H1 (cell line): ENCODE measurements around the gene KRT17. TPM values are rescaled to one million over a fixed set of nuclear protein-coding genes. Genes with fewer than 3 reads are reported as not detected.

Experiments used
- CTCF ChIA-PET: fragments of 300-600 bp; sonication (Branson Sonifier 250); formaldehyde crosslinking; loops from one replicate; lab custom pipeline; 2021; ENCODE audit not compliant: partially characterized antibody; lab: Charles Lee
- POLR2A ChIA-PET: fragments of 300-600 bp; sonication (Branson Sonifier 250); formaldehyde crosslinking; loops from one replicate; lab custom pipeline; 2021; ENCODE audit warnings: inconsistent platforms; ENCODE audit not compliant: partially characterized antibody; lab: Charles Lee
- DNase-seq, 2 experiments: peaks; one replicate each; pipeline versions ENCODE4 v3.0.0 to v3.0.0-alpha.2; 2010 to 2022; ENCODE audit warnings: low spot score in 2 of 2, low read depth in 1 of 2, mixed read lengths in 1 of 2
- FAIRE-seq: peaks from 2 replicates; lab custom pipeline; 2011; peaks lifted over from hg19 to GRCh38; lab: Jason Lieb, UNC
- H2AFZ ChIP-seq: 2 replicates; pipeline ENCODE4 v1.8.1; 2012; ENCODE audit warnings: low read length, inconsistent platforms
- H2AK5ac ChIP-seq: 2 replicates; pipeline ENCODE4 v1.6.1; 2013; ENCODE audit warnings: low read depth, low read length
- H2BK120ac ChIP-seq: replicated peaks from 2 replicates; pipeline ENCODE3; 2013; ENCODE audit warnings: low read depth, low read length, inconsistent platforms
- H2BK12ac ChIP-seq: 2 replicates; pipeline ENCODE4 v1.6.1; 2013; ENCODE audit warnings: low read depth, low read length
- H2BK15ac ChIP-seq: 2 replicates; pipeline ENCODE4 v1.6.1; 2013; ENCODE audit warnings: low read length
- H2BK20ac ChIP-seq: 2 replicates; pipeline ENCODE4 v1.6.1; 2013; ENCODE audit warnings: low read length
- H2BK5ac ChIP-seq: 2 replicates; pipeline ENCODE4 v1.6.1; 2013; ENCODE audit warnings: low read depth, low read length
- H3K14ac ChIP-seq: 2 replicates; pipeline ENCODE4 v1.6.1; 2013; ENCODE audit warnings: inconsistent platforms; ENCODE audit not compliant: insufficient read length
- H3K18ac ChIP-seq: 2 replicates; pipeline ENCODE4 v1.6.1; 2013; ENCODE audit warnings: low read length; ENCODE audit errors: extremely low read depth
- H3K23ac ChIP-seq: 2 replicates; pipeline ENCODE4 v1.6.1; 2013; ENCODE audit warnings: inconsistent platforms; ENCODE audit not compliant: insufficient read length
- H3K23me2 ChIP-seq: 2 replicates; pipeline ENCODE4 v1.6.1; 2013; ENCODE audit warnings: low read depth, low read length
- H3K27ac ChIP-seq: 2 replicates; pipeline ENCODE4 v1.6.1; 2011; ENCODE audit warnings: low read depth, low read length, inconsistent platforms
- H3K27me3 ChIP-seq, 4 experiments: replicated peaks in 1 of 4; 1 replicate in 1 of 4; 2 replicates in 3 of 4; pipeline versions ENCODE4 v1.6.1 to v1.8.1; 2011 to 2013; ENCODE audit warnings: low read length in 3 of 4, mild to moderate bottlenecking in 3 of 4, inconsistent platforms in 2 of 4, mixed read lengths in 2 of 4, moderate library complexity in 1 of 4; ENCODE audit not compliant: control insufficient read depth in 3 of 4, insufficient read depth in 3 of 4; ENCODE audit errors: extremely low read depth in 1 of 4
- H3K36me3 ChIP-seq, 4 experiments: 2 replicates each; pipeline versions ENCODE4 v1.6.1 to v1.8.1; 2011 to 2013; ENCODE audit warnings: mild to moderate bottlenecking in 4 of 4, low read length in 3 of 4, moderate library complexity in 2 of 4, control low read depth in 1 of 4, inconsistent platforms in 1 of 4; ENCODE audit not compliant: insufficient read depth in 4 of 4, control insufficient read depth in 2 of 4
- H3K4ac ChIP-seq: replicated peaks from 2 replicates; pipeline ENCODE3; 2013; ENCODE audit warnings: low read length, low read depth, mixed read lengths, inconsistent platforms; ENCODE audit not compliant: insufficient read length
- H3K4me1 ChIP-seq, 4 experiments: replicated peaks in 1 of 4; 1 replicate in 1 of 4; 2 replicates in 3 of 4; pipeline versions ENCODE4 v1.6.1 to v1.8.1; 2011 to 2013; ENCODE audit warnings: low read length in 3 of 4, inconsistent platforms in 2 of 4, mixed read lengths in 1 of 4; ENCODE audit not compliant: insufficient read depth in 4 of 4, control insufficient read depth in 3 of 4
- H3K4me2 ChIP-seq, 2 experiments: 2 replicates each; pipeline versions ENCODE4 v1.6.1 to v1.8.1; 2011 to 2013; ENCODE audit warnings: low read depth in 2 of 2, low read length in 2 of 2, control low read depth in 1 of 2, inconsistent platforms in 1 of 2, mild to moderate bottlenecking in 1 of 2; ENCODE audit not compliant: insufficient read depth in 1 of 2
- H3K4me3 ChIP-seq, 4 experiments: fragments of 200-600, 300-600 bp in 1 of 4; sonication (generic), shearing (Covaris generic), sonication (Bioruptor Twin) in 1 of 4; 2 replicates each; pipeline versions ENCODE4 v1.5.1 to v1.8.1; 2011 to 2016; ENCODE audit warnings: low read length in 4 of 4, low read depth in 3 of 4, control low read depth in 2 of 4, inconsistent platforms in 2 of 4, mild to moderate bottlenecking in 2 of 4, mixed read lengths in 1 of 4, moderate library complexity in 1 of 4; ENCODE audit not compliant: insufficient read depth in 2 of 4; ENCODE audit errors: extremely low read depth in 1 of 4
- H3K56ac ChIP-seq: replicated peaks from 2 replicates; pipeline ENCODE3; 2013; ENCODE audit warnings: low read depth, mild to moderate bottlenecking, mixed read lengths, low read length, inconsistent platforms; ENCODE audit not compliant: insufficient read length
- H3K79me1 ChIP-seq: 2 replicates; pipeline ENCODE4 v1.6.1; 2013; ENCODE audit warnings: low read depth, low read length, control low read depth
- H3K79me2 ChIP-seq, 2 experiments: 2 replicates each; pipeline versions ENCODE4 v1.6.1 to v1.8.1; 2012 to 2013; ENCODE audit warnings: low read length in 2 of 2, mild to moderate bottlenecking in 2 of 2, inconsistent platforms in 1 of 2; ENCODE audit not compliant: insufficient read depth in 2 of 2, control insufficient read depth in 1 of 2
- H3K9ac ChIP-seq, 4 experiments: replicated peaks in 1 of 4; 1 replicate in 1 of 4; 2 replicates in 3 of 4; pipeline versions ENCODE4 v1.6.1 to v1.8.1; 2011 to 2013; ENCODE audit warnings: low read depth in 3 of 4, low read length in 3 of 4, control low read depth in 2 of 4, mild to moderate bottlenecking in 2 of 4, moderate library complexity in 2 of 4, inconsistent platforms in 1 of 4; ENCODE audit errors: extremely low read depth in 1 of 4
- H3K9me3 ChIP-seq, 2 experiments: 2 replicates each; pipeline versions ENCODE4 v1.6.1 to v1.8.1; 2012 to 2013; ENCODE audit warnings: mild to moderate bottlenecking in 2 of 2, moderate library complexity in 2 of 2, control low read depth in 1 of 2, inconsistent platforms in 1 of 2, low read depth in 1 of 2, low read length in 1 of 2, mixed read lengths in 1 of 2; ENCODE audit not compliant: insufficient read depth in 2 of 2
- H4K20me1 ChIP-seq, 2 experiments: replicated peaks in 1 of 2; 2 replicates each; pipeline versions ENCODE3 to v1.8.1; 2011 to 2013; ENCODE audit warnings: inconsistent platforms in 2 of 2, low read length in 2 of 2, mild to moderate bottlenecking in 1 of 2; ENCODE audit not compliant: insufficient read depth in 2 of 2, control insufficient read depth in 1 of 2
- H4K5ac ChIP-seq: 2 replicates; pipeline ENCODE4 v1.6.1; 2013; ENCODE audit warnings: low read length, low read depth, mixed read lengths, inconsistent platforms; ENCODE audit not compliant: insufficient read length
- H4K8ac ChIP-seq: 2 replicates; pipeline ENCODE4 v1.8.0; 2013; ENCODE audit warnings: mild to moderate bottlenecking, moderate library complexity, low read length, inconsistent platforms; ENCODE audit not compliant: insufficient read depth; ENCODE audit errors: extremely low read depth
- H4K91ac ChIP-seq: replicated peaks from 2 replicates; pipeline ENCODE3; 2013; ENCODE audit warnings: low read length, mixed read lengths, inconsistent platforms; ENCODE audit not compliant: insufficient read length
- CHD2 ChIP-seq: IDR thresholded peaks from 2 replicates; pipeline ENCODE4 v1.6.1; 2012; ENCODE audit warnings: low read length, improper control_type of control experiment
- KDM1A ChIP-seq: fragments of 200-600, 300-600 bp; sonication (generic); IDR thresholded peaks from 2 replicates; pipeline ENCODE4 v1.7.1; 2016; ENCODE audit warnings: mild to moderate bottlenecking, low read length, borderline replicate concordance
- WGBS, 2 experiments: shearing (Covaris generic) in 1 of 2; methylation state at CpG; one replicate each; pipeline versions ENCODE4 v1.1.6 to v1.1.7; 2013 to 2015; ENCODE audit warnings: low lambda C conversion rate in 2 of 2, mixed read lengths in 2 of 2, inconsistent platforms in 1 of 2, low coverage in 1 of 2, missing lambda C conversion rate in 1 of 2; ENCODE audit not compliant: insufficient replicate concordance in 2 of 2, insufficient coverage in 1 of 2, insufficient read length in 1 of 2; ENCODE audit errors: extremely low coverage in 1 of 2, missing lambda C conversion rate in 1 of 2; 5-methylcytosine and 5-hydroxymethylcytosine counted together
- polyA plus RNA-seq, 7 experiments: library from polyadenylated mRNA; depleted of rRNA in 3 of 7; stranded (reverse) in 5 of 7; unstranded in 2 of 7; fragments of >200 nt in 5 of 7; fragments of 200-250 nt in 2 of 7; gene quantifications; 1 replicate in 5 of 7; 2 replicates in 1 of 7; 4 replicates in 1 of 7; pipeline versions ENCODE4 v1.2.1 to v1.2.3, GENCODE V29; 2011 to 2013; ENCODE audit warnings: missing spikeins in 2 of 7, mixed read lengths in 2 of 7
- total RNA-seq: library from RNA; stranded (reverse); fragmentation: NEBNext Ultra II Directional; extraction: Animal tissue kit (Norgen Biotek cat#: 25700); gene quantifications from 2 replicates; pipeline ENCODE4 v1.2.1, GENCODE V29; 2021

Gene KRT17
- total and polyA plus RNA-seq, 2 of the 8 experiments (the other 6 are each of a cell fraction or from before 2014, with no cell fraction given), result 0.50 to 0.95 TPM

DNA sequence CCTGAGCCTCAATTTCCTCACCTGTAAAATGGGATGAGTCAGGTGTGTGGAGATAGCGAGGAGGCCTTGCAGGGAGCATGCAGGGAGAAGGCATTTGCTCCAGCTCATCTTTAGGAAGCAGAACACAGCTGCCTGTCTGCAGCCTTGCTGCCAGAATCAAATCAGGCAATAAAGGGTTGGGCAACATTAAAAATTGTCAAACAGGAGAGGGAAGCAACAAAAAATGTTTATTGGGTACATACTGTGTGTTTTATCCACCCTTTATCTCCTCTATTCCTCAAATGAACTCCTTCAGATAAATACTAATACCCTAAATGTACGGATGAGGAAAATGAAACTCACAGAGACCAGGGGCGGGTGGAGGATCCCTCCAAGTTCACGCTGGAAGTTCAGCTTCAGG is 24.1 kb downstream of the KRT17 start:
- Histone ChIP-seq H4K5ac (no peak overlapping the region), H3K23ac (no peak overlapping the region), H3K27me3 (no peaks in the 10 kb centered on the region), H3K9me3 (no peaks in the 10 kb centered on the region), H3K4me3 (no peak overlapping the region), H2AFZ (no peak overlapping the region), H3K79me2 (no peaks in the 10 kb centered on the region), H3K4me1 (no peaks in the 10 kb centered on the region), H2BK120ac (no peak overlapping the region), H3K79me1 (no peaks in the 10 kb centered on the region), H3K27ac (no peak overlapping the region), H4K8ac (no peak overlapping the region), H2BK5ac (no peak overlapping the region), H3K14ac (no peak overlapping the region), H3K23me2 (peaks cover 15% of the 10 kb centered on the region; the same call in 1 of the 2 replicates), H2AK5ac (no peak overlapping the region), H3K56ac (no peak overlapping the region), H3K18ac (no peak overlapping the region), H2BK15ac (no peak overlapping the region), H2BK12ac (no peak overlapping the region), H2BK20ac (no peak overlapping the region), H3K36me3 (no peaks in the 10 kb centered on the region), H3K4me2 (no peak overlapping the region), H3K4ac (no peak overlapping the region), H4K91ac (no peak overlapping the region), H3K9ac (no peak overlapping the region), H4K20me1 (peaks cover 0 to 2% of the 10 kb centered on the region in 2 experiments)
- ChIA-PET POLR2A (interaction anchor here (1.9 kb wide), 1 partner anchor 72 kb away, joined by 5 read pairs; the partner anchor contains the start of gene KRT19), CTCF (interaction anchor here (0.6 to 5.0 kb wide), 6 partner anchors 10 to 112 kb away, joined by 3 to 23 read pairs (median 8); no protein-coding TSS in a partner anchor)
- FAIRE-seq (no peak), DNase-seq (no peak)
- 69% methylated on average over 4 of the region's 4 CpGs; no CpG with 5 or more reads in 1 of the 2 experiments for WGBS, 2 experiments
- no peak for TF ChIP-seq CHD2
- TF ChIP-seq KDM1A, result peak; percentile 29; the same call in 1 of the 2 replicates
